ENCODE measurements around the gene RPS24. TPM values are rescaled to one million over a fixed set of nuclear protein-coding genes. Genes with fewer than 3 reads are reported as not detected.
"Not testable (repeated sequence)": the region's sequence is repeated elsewhere in the genome, so short reads cannot be mapped to it uniquely, and the experiment has no call there.

RPS24 gene
- total RNA-seq, 1 experiment from 2014 or later = 2,812 TPM

DNA sequence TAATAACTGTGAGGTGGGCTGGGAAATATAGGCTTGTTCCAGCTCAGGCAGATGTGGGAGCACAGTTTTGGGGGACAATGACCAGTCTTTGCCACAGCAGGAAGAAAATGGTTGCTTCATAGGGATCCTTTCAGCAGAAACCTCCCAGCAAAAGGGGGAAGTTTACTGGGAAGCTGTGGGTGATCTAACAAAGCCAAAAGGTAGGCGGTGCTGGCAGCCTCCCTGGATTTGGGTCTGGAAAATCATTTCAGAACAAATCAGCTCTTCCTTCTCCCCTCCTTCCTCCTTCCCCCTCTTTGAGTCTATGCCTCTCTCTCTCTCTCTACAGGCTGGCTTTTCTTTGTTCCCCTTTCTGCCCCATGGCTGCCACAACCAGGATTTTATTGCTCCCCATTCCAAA, 16.2 kb downstream of the RPS24 start:
- Histone ChIP-seq H3K79me2 (ENCODE audit: low read length) (no peaks in the 10 kb centered on the region), H3K4me3 (ENCODE audit: low read length) (no peak overlapping the region)

GRCh38 chr10:78053211-78053868, 19.7 kb downstream of the RPS24 start:
- Histone ChIP-seq H3K4me1 (ENCODE audit: low read length) (no peaks in the 10 kb centered on the region), H3K4me3 (ENCODE audit: low read length) (no peak overlapping the region), H4K20me1 (ENCODE audit: insufficient read depth, low read depth, low read length) (no peaks in the 10 kb centered on the region), H3K79me2 (ENCODE audit: low read length) (no peaks in the 10 kb centered on the region), H3K36me3 (ENCODE audit: insufficient read depth, low read length) (no peaks in the 10 kb centered on the region), H3K4me2 (ENCODE audit: low read depth, low read length, poor library complexity, severe bottlenecking) (no peak overlapping the region), H3K9me3 (ENCODE audit: low read length) (no peaks in the 10 kb centered on the region), H3K27me3 (ENCODE audit: low read length) (no peaks in the 10 kb centered on the region), H3K9ac (ENCODE audit: low read length) (no peak overlapping the region), H3K27ac (ENCODE audit: low read length) (no peak overlapping the region), H3K9me2 (replicated peaks; ENCODE audit: insufficient read depth, low read length) (no peaks in the 10 kb centered on the region), H2AFZ (ENCODE audit: low read length) (no peak overlapping the region)
- DNase-seq = no peak

More for the DNA sequence above, 16.2 kb downstream of the RPS24 start:
- no peak overlapping the region for H2AFZ ChIP-seq (ENCODE audit: low read length)
- DNase-seq = no peak
- no peaks in the 10 kb centered on the region for H4K20me1 ChIP-seq (ENCODE audit: insufficient read depth, low read depth, low read length)
- H3K27ac ChIP-seq (ENCODE audit: low read length) = no peak overlapping the region
- H3K36me3 ChIP-seq (ENCODE audit: insufficient read depth, low read length) = no peaks in the 10 kb centered on the region
- no peak overlapping the region for H3K9ac ChIP-seq (ENCODE audit: low read length)
- no peaks in the 10 kb centered on the region for H3K9me3 ChIP-seq (ENCODE audit: low read length)
- no peaks in the 10 kb centered on the region for H3K9me2 ChIP-seq (replicated peaks; ENCODE audit: insufficient read depth, low read length)
- H3K4me2 ChIP-seq (ENCODE audit: low read depth, low read length, poor library complexity, severe bottlenecking) = no peak overlapping the region
- H3K27me3 ChIP-seq (ENCODE audit: low read length) = no peaks in the 10 kb centered on the region
- no peaks in the 10 kb centered on the region for H3K4me1 ChIP-seq (ENCODE audit: low read length)

DNA sequence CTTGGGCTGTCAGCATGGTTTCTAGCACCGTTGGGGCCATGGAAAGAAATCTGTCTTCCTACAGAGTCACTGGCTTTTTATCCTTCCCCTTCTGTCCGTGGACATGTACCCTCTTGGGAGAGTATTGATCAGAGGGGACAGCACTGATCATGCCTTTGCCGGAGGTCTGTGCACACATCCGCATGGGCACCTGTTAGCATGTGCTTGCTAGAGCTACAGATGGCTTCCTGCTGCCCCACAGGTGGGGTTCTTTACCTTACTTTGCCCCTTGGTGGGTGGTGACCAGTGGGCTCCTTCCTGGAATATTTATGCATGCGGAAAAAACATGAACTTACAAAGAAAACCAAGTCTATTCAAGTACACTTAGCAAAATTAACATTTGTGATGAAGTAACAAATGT, 24.9 kb downstream of the RPS24 start:
- H3K4me1 ChIP-seq (ENCODE audit: low read length) = no peaks in the 10 kb centered on the region
- H4K20me1 ChIP-seq (ENCODE audit: insufficient read depth, low read depth, low read length) = no peaks in the 10 kb centered on the region
- H3K9me3 ChIP-seq (ENCODE audit: low read length) = no peaks in the 10 kb centered on the region
- H3K4me3 ChIP-seq (ENCODE audit: low read length) = no peak overlapping the region
- DNase-seq = no peak
- no peaks in the 10 kb centered on the region for H3K79me2 ChIP-seq (ENCODE audit: low read length)
- no peaks in the 10 kb centered on the region for H3K9me2 ChIP-seq (replicated peaks; ENCODE audit: insufficient read depth, low read length)
- no peaks in the 10 kb centered on the region for H3K36me3 ChIP-seq (ENCODE audit: insufficient read depth, low read length)
- H3K4me2 ChIP-seq (ENCODE audit: low read depth, low read length, poor library complexity, severe bottlenecking) = no peak overlapping the region
- H3K27me3 ChIP-seq (ENCODE audit: low read length) = no peaks in the 10 kb centered on the region
- no peak overlapping the region for H2AFZ ChIP-seq (ENCODE audit: low read length)
- no peak overlapping the region for H3K9ac ChIP-seq (ENCODE audit: low read length)
- no peak overlapping the region for H3K27ac ChIP-seq (ENCODE audit: low read length)

DNA sequence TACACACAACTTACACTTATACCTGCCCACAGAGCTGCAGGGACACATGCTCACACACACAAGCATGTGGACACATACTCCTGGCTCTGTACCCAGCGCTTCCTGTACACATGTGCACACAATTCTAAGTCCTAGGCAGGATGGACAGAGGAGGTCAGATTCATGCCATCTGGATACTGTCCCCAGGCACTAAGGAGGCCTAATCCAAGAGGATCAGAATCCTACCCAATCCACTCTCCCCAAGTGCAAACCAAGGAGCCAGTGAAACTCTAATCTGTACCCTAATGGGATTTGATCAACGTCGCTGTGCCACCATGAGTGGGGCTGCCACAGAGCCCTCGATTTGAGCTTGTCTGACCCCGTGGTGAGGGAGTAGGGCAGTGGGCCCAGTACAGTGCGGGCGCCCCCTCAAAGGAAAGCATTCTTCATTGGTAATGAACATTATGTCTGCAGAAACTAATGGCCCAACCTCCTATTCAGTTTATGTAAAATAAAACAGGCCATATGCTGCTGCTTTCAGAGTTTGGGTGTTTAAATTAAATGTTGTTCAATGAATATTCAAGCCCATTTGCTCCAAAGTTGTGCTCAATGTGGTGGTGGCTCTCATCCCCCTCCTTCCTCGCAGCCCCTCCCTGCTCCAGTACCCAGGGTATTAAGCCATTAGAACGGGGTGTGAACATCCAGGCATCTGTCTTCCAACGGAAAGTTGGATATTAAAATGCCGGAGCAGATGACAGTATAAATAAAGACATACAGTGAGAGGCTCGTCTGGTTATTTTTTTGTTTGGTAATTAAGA, 26.4 kb downstream of the RPS24 start:
- no peaks in the 10 kb centered on the region for H4K20me1 ChIP-seq (ENCODE audit: insufficient read depth, low read depth, low read length)
- no peak for DNase-seq

GRCh38 chr10:78062296-78062695, 28.6 kb downstream of the RPS24 start:
- Histone ChIP-seq H3K4me3 (ENCODE audit: low read length) (no peak overlapping the region), H3K9ac (ENCODE audit: low read length) (no peak overlapping the region), H3K4me2 (ENCODE audit: low read depth, low read length, poor library complexity, severe bottlenecking) (no peak overlapping the region), H3K36me3 (ENCODE audit: insufficient read depth, low read length) (no peaks in the 10 kb centered on the region), H3K4me1 (ENCODE audit: low read length) (no peaks in the 10 kb centered on the region), H4K20me1 (ENCODE audit: insufficient read depth, low read depth, low read length) (no peaks in the 10 kb centered on the region), H3K9me2 (replicated peaks; ENCODE audit: insufficient read depth, low read length) (no peaks in the 10 kb centered on the region), H3K9me3 (ENCODE audit: low read length) (no peaks in the 10 kb centered on the region), H2AFZ (ENCODE audit: low read length) (no peak overlapping the region), H3K27me3 (ENCODE audit: low read length) (no peaks in the 10 kb centered on the region), H3K27ac (ENCODE audit: low read length) (no peak overlapping the region), H3K79me2 (ENCODE audit: low read length) (no peaks in the 10 kb centered on the region)
- no peak for DNase-seq

More for the DNA sequence above, 26.4 kb downstream of the RPS24 start:
- Histone ChIP-seq H3K4me2 (ENCODE audit: low read depth, low read length, poor library complexity, severe bottlenecking) (no peak overlapping the region), H3K79me2 (ENCODE audit: low read length) (no peaks in the 10 kb centered on the region), H3K4me3 (ENCODE audit: low read length) (no peak overlapping the region), H3K36me3 (ENCODE audit: insufficient read depth, low read length) (no peaks in the 10 kb centered on the region), H3K9me2 (replicated peaks; ENCODE audit: insufficient read depth, low read length) (no peaks in the 10 kb centered on the region), H3K9ac (ENCODE audit: low read length) (no peak overlapping the region), H3K9me3 (ENCODE audit: low read length) (no peaks in the 10 kb centered on the region), H2AFZ (ENCODE audit: low read length) (no peak overlapping the region), H3K27ac (ENCODE audit: low read length) (no peak overlapping the region), H3K4me1 (ENCODE audit: low read length) (no peaks in the 10 kb centered on the region), H3K27me3 (ENCODE audit: low read length) (no peaks in the 10 kb centered on the region)

- no peaks in the 10 kb centered on the region for H3K27me3 ChIP-seq (ENCODE audit: low read length)
- H3K4me3 ChIP-seq (ENCODE audit: low read length) = no peak overlapping the region
- no peak overlapping the region for H3K9ac ChIP-seq (ENCODE audit: low read length)
- no peak overlapping the region for H3K27ac ChIP-seq (ENCODE audit: low read length)
- H2AFZ ChIP-seq (ENCODE audit: low read length) = no peak overlapping the region
- no peak overlapping the region for H3K4me2 ChIP-seq (ENCODE audit: low read depth, low read length, poor library complexity, severe bottlenecking)
- H3K9me2 ChIP-seq (replicated peaks; ENCODE audit: insufficient read depth, low read length) = no peaks in the 10 kb centered on the region
- H3K79me2 ChIP-seq (ENCODE audit: low read length) = no peaks in the 10 kb centered on the region
- no peaks in the 10 kb centered on the region for H3K36me3 ChIP-seq (ENCODE audit: insufficient read depth, low read length)
- H4K20me1 ChIP-seq (ENCODE audit: insufficient read depth, low read depth, low read length) = no peaks in the 10 kb centered on the region
- H3K4me1 ChIP-seq (ENCODE audit: low read length) = no peaks in the 10 kb centered on the region
- DNase-seq = no peak
- H3K9me3 ChIP-seq (ENCODE audit: low read length) = no peaks in the 10 kb centered on the region
Measured at GRCh38 chr10:78063236-78063635, 29.6 kb downstream of the RPS24 start.

GRCh38 chr10:78064919-78065318, 31.3 kb downstream of the RPS24 start:
- H3K27ac ChIP-seq (ENCODE audit: low read length); H3K79me2 ChIP-seq (ENCODE audit: low read length); H3K9ac ChIP-seq (ENCODE audit: low read length); H2AFZ ChIP-seq (ENCODE audit: low read length); H4K20me1 ChIP-seq (ENCODE audit: insufficient read depth, low read depth, low read length); H3K9me2 ChIP-seq (replicated peaks; ENCODE audit: insufficient read depth, low read length); H3K4me3 ChIP-seq (ENCODE audit: low read length); H3K9me3 ChIP-seq (ENCODE audit: low read length); H3K4me1 ChIP-seq (ENCODE audit: low read length); H3K36me3 ChIP-seq (ENCODE audit: insufficient read depth, low read length); H3K4me2 ChIP-seq (ENCODE audit: low read depth, low read length, poor library complexity, severe bottlenecking); H3K27me3 ChIP-seq (ENCODE audit: low read length); DNase-seq: not testable (repeated sequence)

GRCh38 chr10:78065611-78066010, 31.9 kb downstream of the RPS24 start:
- no peaks in the 10 kb centered on the region for H3K9me2 ChIP-seq (replicated peaks; ENCODE audit: insufficient read depth, low read length)
- H3K79me2 ChIP-seq (ENCODE audit: low read length) = no peaks in the 10 kb centered on the region
- H3K36me3 ChIP-seq (ENCODE audit: insufficient read depth, low read length) = no peaks in the 10 kb centered on the region
- no peaks in the 10 kb centered on the region for H3K9me3 ChIP-seq (ENCODE audit: low read length)
- H3K27ac ChIP-seq (ENCODE audit: low read length) = no peak overlapping the region
- H3K4me1 ChIP-seq (ENCODE audit: low read length) = no peaks in the 10 kb centered on the region
- H3K9ac ChIP-seq (ENCODE audit: low read length) = no peak overlapping the region
- no peak overlapping the region for H3K4me3 ChIP-seq (ENCODE audit: low read length)
- no peak for DNase-seq
- no peaks in the 10 kb centered on the region for H4K20me1 ChIP-seq (ENCODE audit: insufficient read depth, low read depth, low read length)
- no peaks in the 10 kb centered on the region for H3K27me3 ChIP-seq (ENCODE audit: low read length)
- no peak overlapping the region for H2AFZ ChIP-seq (ENCODE audit: low read length)
- no peak overlapping the region for H3K4me2 ChIP-seq (ENCODE audit: low read depth, low read length, poor library complexity, severe bottlenecking)
